GM12873 (cell line): ENCODE data around the gene OSGEPL1.
A peak's percentile ranks its signal among the peaks of the same experiment; 100 is the strongest.

Experiments
- TF ChIP-seq, protein P1 (sequence below): IDR thresholded peaks from 2 replicates; pipeline ENCODE4 v1.5.1; 2012; ENCODE audit warnings: low read depth, mild to moderate bottlenecking, moderate library complexity, low read length, control low read depth; ENCODE audit not compliant: insufficient read depth; ENCODE audit errors: missing control alignments

OSGEPL1 gene, protein sequence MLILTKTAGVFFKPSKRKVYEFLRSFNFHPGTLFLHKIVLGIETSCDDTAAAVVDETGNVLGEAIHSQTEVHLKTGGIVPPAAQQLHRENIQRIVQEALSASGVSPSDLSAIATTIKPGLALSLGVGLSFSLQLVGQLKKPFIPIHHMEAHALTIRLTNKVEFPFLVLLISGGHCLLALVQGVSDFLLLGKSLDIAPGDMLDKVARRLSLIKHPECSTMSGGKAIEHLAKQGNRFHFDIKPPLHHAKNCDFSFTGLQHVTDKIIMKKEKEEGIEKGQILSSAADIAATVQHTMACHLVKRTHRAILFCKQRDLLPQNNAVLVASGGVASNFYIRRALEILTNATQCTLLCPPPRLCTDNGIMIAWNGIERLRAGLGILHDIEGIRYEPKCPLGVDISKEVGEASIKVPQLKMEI

DNA sequence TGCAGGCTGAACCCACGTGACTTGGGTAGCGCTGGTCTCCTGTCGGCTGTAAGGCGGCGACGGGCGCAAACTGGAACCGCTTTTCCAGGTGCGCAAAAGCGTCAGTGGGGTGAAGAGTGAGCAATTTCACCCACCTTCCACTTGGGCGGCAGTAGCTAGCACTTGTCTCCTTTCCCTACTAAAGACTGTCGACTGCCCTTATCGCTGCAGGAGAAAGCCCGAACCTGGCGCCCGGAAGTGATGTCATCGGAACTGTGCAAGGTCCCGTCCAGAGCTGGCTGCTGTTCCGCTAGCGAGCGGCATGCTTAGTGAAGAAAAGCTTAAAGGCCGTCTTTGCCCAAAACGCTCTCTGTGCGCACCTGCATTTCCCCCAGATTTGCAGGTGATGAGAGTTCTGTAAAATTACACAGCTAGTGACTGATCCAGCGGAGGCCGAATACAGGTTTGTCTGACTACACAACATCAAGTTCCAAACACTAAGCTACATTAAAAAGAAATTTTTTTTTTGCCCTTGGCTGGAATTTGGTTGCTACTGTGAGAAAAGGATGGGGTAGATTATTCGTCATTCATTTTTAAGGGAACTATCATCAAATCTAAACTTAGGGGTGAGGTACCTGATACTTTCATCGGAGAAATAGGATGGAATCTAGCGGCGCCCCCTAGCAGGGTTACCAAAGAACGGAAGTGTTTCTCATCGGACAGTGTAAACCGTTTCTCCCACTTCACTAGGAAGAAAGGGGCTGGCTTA lies at the start of gene OSGEPL1:
Gene OSGEPL1 (minus strand): TSS at position 242 of the 748 bp plus-strand sequence. CDS start 1,152 bp downstream, outside the sequence.
- TF ChIP-seq, protein P1, sequence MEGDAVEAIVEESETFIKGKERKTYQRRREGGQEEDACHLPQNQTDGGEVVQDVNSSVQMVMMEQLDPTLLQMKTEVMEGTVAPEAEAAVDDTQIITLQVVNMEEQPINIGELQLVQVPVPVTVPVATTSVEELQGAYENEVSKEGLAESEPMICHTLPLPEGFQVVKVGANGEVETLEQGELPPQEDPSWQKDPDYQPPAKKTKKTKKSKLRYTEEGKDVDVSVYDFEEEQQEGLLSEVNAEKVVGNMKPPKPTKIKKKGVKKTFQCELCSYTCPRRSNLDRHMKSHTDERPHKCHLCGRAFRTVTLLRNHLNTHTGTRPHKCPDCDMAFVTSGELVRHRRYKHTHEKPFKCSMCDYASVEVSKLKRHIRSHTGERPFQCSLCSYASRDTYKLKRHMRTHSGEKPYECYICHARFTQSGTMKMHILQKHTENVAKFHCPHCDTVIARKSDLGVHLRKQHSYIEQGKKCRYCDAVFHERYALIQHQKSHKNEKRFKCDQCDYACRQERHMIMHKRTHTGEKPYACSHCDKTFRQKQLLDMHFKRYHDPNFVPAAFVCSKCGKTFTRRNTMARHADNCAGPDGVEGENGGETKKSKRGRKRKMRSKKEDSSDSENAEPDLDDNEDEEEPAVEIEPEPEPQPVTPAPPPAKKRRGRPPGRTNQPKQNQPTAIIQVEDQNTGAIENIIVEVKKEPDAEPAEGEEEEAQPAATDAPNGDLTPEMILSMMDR, result peak; percentile 60

DNA sequence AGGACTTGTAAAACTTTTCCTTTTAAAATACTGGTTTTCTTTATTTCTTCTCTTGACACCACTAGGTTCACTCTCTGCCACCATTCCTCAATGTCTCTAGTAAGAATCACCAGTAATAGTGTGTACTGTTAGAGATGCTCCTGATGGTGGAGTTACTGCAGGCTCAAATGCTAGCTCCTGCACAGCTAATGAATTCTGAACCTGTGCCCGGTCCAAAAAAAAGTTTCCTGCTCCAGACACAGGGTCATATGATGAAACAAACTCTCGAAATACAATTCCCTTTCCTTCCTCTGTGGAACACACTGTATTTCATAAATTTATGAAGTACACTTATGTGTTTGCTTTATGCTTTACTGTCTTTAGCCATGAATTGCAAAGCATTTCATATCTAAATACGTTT lies 40.8 kb upstream of the OSGEPL1 start:
- TF ChIP-seq, protein P1, result no peak

DNA sequence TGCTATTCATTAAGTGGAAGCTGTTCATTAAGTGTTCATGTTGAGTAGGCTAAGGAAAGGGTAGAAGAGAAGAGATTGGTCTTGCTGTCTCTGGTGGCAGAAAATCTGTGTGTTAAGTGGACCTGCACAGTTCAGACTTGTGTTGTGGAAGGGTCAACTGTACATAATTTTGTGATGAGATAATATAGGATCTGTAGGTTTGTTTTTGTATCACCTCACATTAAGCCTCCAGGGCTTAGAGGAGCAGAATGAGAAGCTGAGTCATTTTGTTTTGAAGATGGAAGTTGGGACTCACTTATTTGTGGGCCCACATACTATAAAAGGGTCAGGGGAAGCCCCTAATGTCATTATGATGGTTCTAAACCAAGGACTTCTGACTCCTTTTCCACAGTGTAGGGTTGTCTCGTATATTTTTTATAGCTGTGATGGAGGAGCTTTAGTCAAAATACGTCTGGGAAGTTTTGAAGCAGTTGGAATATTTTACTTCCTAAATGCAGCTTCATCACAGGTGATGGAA lies 39.9 kb upstream of the OSGEPL1 start:
- TF ChIP-seq, protein P1, result no peak

DNA sequence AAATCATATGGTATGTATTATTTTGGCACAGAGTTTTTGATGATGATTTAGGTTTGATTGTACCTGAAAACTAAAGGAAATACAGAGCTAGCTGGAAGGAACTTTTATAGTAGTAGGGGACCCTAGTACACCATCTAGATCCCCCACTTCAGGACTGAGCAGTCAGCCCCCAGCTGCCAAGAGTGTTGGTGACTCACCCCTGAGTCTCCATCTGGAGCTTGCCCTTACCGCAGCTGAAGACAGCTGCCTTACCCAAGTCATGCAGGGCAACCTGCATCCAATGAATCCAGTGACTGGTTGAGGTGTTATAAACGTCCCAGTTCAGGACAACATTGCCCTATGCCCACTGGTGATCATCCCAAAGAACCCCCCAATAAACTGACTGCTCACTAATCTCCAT lies 36.9 kb upstream of the OSGEPL1 start:
- TF ChIP-seq, protein P1, result no peak

DNA sequence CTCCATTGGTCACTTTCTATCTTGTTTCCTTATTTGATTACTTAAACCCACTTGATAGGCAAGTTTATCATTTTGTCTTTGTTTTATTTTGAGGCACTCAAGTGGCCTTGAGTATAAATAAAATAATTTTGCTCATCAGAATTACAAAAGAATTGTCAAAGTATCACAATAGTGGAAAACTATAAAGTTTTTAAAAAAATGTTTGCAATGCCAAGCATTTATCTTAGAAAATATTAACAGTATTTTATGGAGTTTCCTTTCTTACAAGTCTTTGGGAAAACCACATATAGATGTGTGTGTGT lies 36.4 kb upstream of the OSGEPL1 start:
- TF ChIP-seq, protein P1, result no peak

DNA sequence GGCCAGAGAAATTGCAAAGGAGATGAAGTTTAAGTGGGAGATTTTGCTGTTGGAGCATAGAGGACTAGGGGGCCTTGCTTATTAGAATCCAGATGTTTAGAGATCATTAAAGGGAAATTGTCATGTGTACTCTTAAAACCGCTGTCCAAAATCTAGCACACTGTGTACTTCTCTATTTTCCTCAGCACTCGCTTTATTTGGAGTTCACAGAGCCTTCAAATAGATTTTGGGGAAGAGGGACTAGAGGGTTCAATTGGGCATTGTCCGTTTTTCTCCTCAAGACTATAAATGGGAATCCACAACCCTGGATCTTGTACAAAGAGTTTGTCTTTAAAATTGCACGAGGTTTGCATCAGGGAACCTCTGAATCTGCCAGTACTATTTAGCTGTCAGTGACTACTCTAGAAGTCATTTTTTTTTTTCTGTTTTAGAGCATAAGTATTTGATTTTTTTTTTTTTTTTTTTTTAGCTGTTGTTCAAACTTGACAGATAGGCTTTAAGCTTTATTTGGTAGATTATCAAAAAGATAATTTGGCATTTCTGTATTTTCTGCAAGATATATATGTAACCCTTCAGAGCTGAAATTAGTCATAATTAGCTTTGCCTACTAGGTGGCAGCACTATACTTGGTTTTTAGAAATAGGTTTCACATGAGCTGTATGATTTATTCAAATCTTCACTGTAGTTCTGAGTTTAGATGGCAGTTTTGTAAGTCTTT lies 35.9 kb upstream of the OSGEPL1 start:
- TF ChIP-seq, protein P1, result peak; percentile 45

DNA sequence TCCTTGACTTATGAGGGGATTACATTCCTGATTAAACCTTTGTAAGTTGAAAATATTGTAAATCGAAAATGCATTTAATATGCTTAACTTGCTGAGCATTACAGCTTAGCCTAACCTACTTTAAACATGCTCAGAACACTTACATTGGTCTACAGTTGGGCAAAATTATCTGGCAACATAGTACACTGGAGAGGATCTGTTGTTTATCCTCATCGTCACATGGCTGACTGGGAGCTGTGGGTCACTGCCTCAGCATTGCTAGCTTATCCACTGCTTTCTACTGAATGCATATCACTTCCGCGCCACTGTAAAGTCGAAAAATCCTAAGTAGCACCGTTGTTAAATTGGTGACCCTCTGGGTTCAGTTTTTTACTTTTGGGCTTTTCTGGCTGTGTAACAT lies 35.3 kb upstream of the OSGEPL1 start:
- TF ChIP-seq, protein P1, result no peak
